Neural crest cell (in vitro differentiated cells): ENCODE results near the gene FGG. TPM values are rescaled to one million over a fixed set of nuclear protein-coding genes. Genes with fewer than 3 reads are reported as not detected.

Experiments
- DNase-seq: peaks from one replicate; pipeline ENCODE4 v3.0.0; 2021; ENCODE audit warnings: low read depth, mixed read lengths, low spot score
- H3K27ac Mint-ChIP-seq: one replicate; pipeline ENCODE4 v1.8.0; 2021; ENCODE audit warnings: mild to moderate bottlenecking, mixed read lengths; ENCODE audit not compliant: unreplicated experiment
- H3K27me3 Mint-ChIP-seq: 2 replicates; pipeline ENCODE4 v1.8.0; 2021; ENCODE audit warnings: low read depth, mild to moderate bottlenecking, mixed read lengths
- H3K36me3 Mint-ChIP-seq: 2 replicates; pipeline ENCODE4 v1.8.0; 2021; ENCODE audit warnings: low read depth, mild to moderate bottlenecking, mixed read lengths
- H3K4me1 Mint-ChIP-seq: 2 replicates; pipeline ENCODE4 v1.8.0; 2021; ENCODE audit warnings: mixed read lengths
- H3K4me3 Mint-ChIP-seq: one replicate; pipeline ENCODE4 v1.8.0; 2021; ENCODE audit warnings: mild to moderate bottlenecking, mixed read lengths
- H3K9me3 Mint-ChIP-seq: 2 replicates; pipeline ENCODE4 v1.8.0; 2021; ENCODE audit warnings: mixed read lengths
- CTCF ChIP-seq: fragments of 200-600 bp; sonication (generic); conservative IDR thresholded peaks from 2 replicates; pipeline ENCODE4 v1.5.0; 2021; ENCODE audit warnings: antibody characterized with exemption, mild to moderate bottlenecking
- total RNA-seq: library from RNA; stranded (reverse); gene quantifications from 2 replicates; pipeline ENCODE4 v1.2.1, GENCODE V29; 2021

FGG gene
- total RNA-seq, 1 donor from 2014 or later = not detected

- H3K4me3 Mint-ChIP-seq = no peak overlapping the region
- no peaks in the 10 kb centered on the region for H3K4me1 Mint-ChIP-seq
- H3K27ac Mint-ChIP-seq = no peak overlapping the region
- DNase-seq = no peak
- no peaks in the 10 kb centered on the region for H3K9me3 Mint-ChIP-seq
- peaks cover 10% of the 10 kb centered on the region for H3K27me3 Mint-ChIP-seq
- no peaks in the 10 kb centered on the region for H3K36me3 Mint-ChIP-seq
- no peak for TF ChIP-seq CTCF
Measured at GRCh38 chr4:154584259-154584658, 28.2 kb downstream of the FGG start.

GRCh38 chr4:154583677-154584076 lies 28.8 kb downstream of the FGG start:
- no peaks in the 10 kb centered on the region for H3K4me1 Mint-ChIP-seq
- peaks cover 6% of the 10 kb centered on the region for H3K27me3 Mint-ChIP-seq
- no peak overlapping the region for H3K4me3 Mint-ChIP-seq
- H3K9me3 Mint-ChIP-seq = no peaks in the 10 kb centered on the region
- H3K36me3 Mint-ChIP-seq = no peaks in the 10 kb centered on the region
- H3K27ac Mint-ChIP-seq = no peak overlapping the region
- DNase-seq = no peak
- no peak for TF ChIP-seq CTCF

- no peak overlapping the region for H3K27ac Mint-ChIP-seq
- DNase-seq = no peak
- no peaks in the 10 kb centered on the region for H3K36me3 Mint-ChIP-seq
- TF ChIP-seq CTCF = no peak
- H3K4me3 Mint-ChIP-seq = no peak overlapping the region
- H3K4me1 Mint-ChIP-seq = no peaks in the 10 kb centered on the region
- peaks cover 6% of the 10 kb centered on the region for H3K27me3 Mint-ChIP-seq
- no peaks in the 10 kb centered on the region for H3K9me3 Mint-ChIP-seq
Measured at GRCh38 chr4:154583230-154583629, 29.2 kb downstream of the FGG start.

GRCh38 chr4:154582723-154583122 lies 29.7 kb downstream of the FGG start:
- no peak for TF ChIP-seq CTCF
- Mint-ChIP-seq H3K4me1 (no peaks in the 10 kb centered on the region), H3K36me3 (no peaks in the 10 kb centered on the region), H3K9me3 (no peaks in the 10 kb centered on the region), H3K27me3 (peaks cover 6% of the 10 kb centered on the region), H3K4me3 (no peak overlapping the region), H3K27ac (no peak overlapping the region)
- DNase-seq = no peak

GRCh38 chr4:154579927-154580326 lies 32.5 kb downstream of the FGG start:
- H3K27ac Mint-ChIP-seq = no peak overlapping the region
- H3K4me3 Mint-ChIP-seq = no peak overlapping the region
- DNase-seq = no peak
- no peaks in the 10 kb centered on the region for H3K4me1 Mint-ChIP-seq
- no peaks in the 10 kb centered on the region for H3K9me3 Mint-ChIP-seq
- no peaks in the 10 kb centered on the region for H3K36me3 Mint-ChIP-seq
- H3K27me3 Mint-ChIP-seq = peaks cover 2% of the 10 kb centered on the region
- no peak for TF ChIP-seq CTCF

GRCh38 chr4:154578919-154579318 lies 33.5 kb downstream of the FGG start:
- H3K4me1 Mint-ChIP-seq = no peaks in the 10 kb centered on the region
- H3K27ac Mint-ChIP-seq = no peak overlapping the region
- H3K36me3 Mint-ChIP-seq = no peaks in the 10 kb centered on the region
- no peak for DNase-seq
- no peak for TF ChIP-seq CTCF
- H3K27me3 Mint-ChIP-seq = peaks cover 2% of the 10 kb centered on the region
- no peak overlapping the region for H3K4me3 Mint-ChIP-seq
- H3K9me3 Mint-ChIP-seq = no peaks in the 10 kb centered on the region
